H9 (cell line): ENCODE measurements around the gene AHSP. TPM values are rescaled to one million over a fixed set of nuclear protein-coding genes. Genes with fewer than 3 reads are reported as not detected.

Experiments
- DNase-seq: peaks from one replicate; pipeline ENCODE4 v3.0.0-alpha.2; 2017
- H2AFZ ChIP-seq: one replicate; pipeline ENCODE4 v1.6.1; 2013; ENCODE audit warnings: mild to moderate bottlenecking, low read length, control low read depth, moderate library complexity
- H2AK5ac ChIP-seq: 2 replicates; pipeline ENCODE4 v1.6.1; 2013; ENCODE audit warnings: low read length, control low read depth, mixed read lengths; ENCODE audit not compliant: insufficient read length
- H2BK120ac ChIP-seq: one replicate; pipeline ENCODE4 v1.6.1; 2013; ENCODE audit warnings: low read depth, mild to moderate bottlenecking, low read length, control low read depth, inconsistent platforms; ENCODE audit not compliant: poor library complexity, severe bottlenecking
- H2BK12ac ChIP-seq: 2 replicates; pipeline ENCODE4 v1.6.1; 2013; ENCODE audit warnings: low read length, control low read depth, mixed read lengths, low read depth; ENCODE audit not compliant: insufficient read length
- H2BK15ac ChIP-seq: 2 replicates; pipeline ENCODE4 v1.6.1; 2013; ENCODE audit warnings: low read depth, low read length, control low read depth
- H2BK20ac ChIP-seq: one replicate; pipeline ENCODE4 v1.6.1; 2013; ENCODE audit warnings: low read depth, mild to moderate bottlenecking, low read length, control low read depth, inconsistent platforms; ENCODE audit not compliant: poor library complexity, severe bottlenecking
- H2BK5ac ChIP-seq: 2 replicates; pipeline ENCODE4 v1.6.1; 2013; ENCODE audit warnings: low read length, control low read depth, mixed read lengths; ENCODE audit not compliant: insufficient read length
- H3K14ac ChIP-seq: 2 replicates; pipeline ENCODE4 v1.6.1; 2013; ENCODE audit warnings: low read length, control low read depth; ENCODE audit not compliant: insufficient read depth
- H3K18ac ChIP-seq: 2 replicates; pipeline ENCODE4 v1.6.1; 2013; ENCODE audit warnings: low read depth, mild to moderate bottlenecking, mixed read lengths, low read length, control low read depth; ENCODE audit not compliant: insufficient read length
- H3K23ac ChIP-seq: 2 replicates; pipeline ENCODE4 v1.6.1; 2013; ENCODE audit warnings: low read length, control low read depth, mixed read lengths, low read depth; ENCODE audit not compliant: insufficient read length
- H3K23me2 ChIP-seq: 2 replicates; pipeline ENCODE4 v1.6.1; 2013; ENCODE audit warnings: low read depth, mild to moderate bottlenecking, mixed read lengths, low read length, control low read depth; ENCODE audit not compliant: insufficient read length, poor library complexity, severe bottlenecking
- H3K27ac ChIP-seq: 2 replicates; pipeline ENCODE4 v1.5.1; 2013; ENCODE audit warnings: low read length, control low read depth, mixed read lengths, low read depth; ENCODE audit not compliant: insufficient read length
- H3K27me3 ChIP-seq: 2 replicates; pipeline ENCODE4 v1.6.1; 2013; ENCODE audit warnings: low read length, control low read depth, inconsistent platforms; ENCODE audit not compliant: insufficient read depth
- H3K4ac ChIP-seq: 2 replicates; pipeline ENCODE4 v1.6.1; 2013; ENCODE audit warnings: low read depth, mild to moderate bottlenecking, control low read depth, inconsistent platforms, low read length, moderate library complexity
- H3K4me1 ChIP-seq: 2 replicates; pipeline ENCODE4 v1.6.1; 2013; ENCODE audit warnings: low read length, control low read depth, inconsistent platforms; ENCODE audit not compliant: insufficient read depth
- H3K4me2 ChIP-seq: 2 replicates; pipeline ENCODE4 v1.6.1; 2013; ENCODE audit warnings: low read length, control low read depth, mixed read lengths; ENCODE audit not compliant: insufficient read length, insufficient read depth
- H3K56ac ChIP-seq: 2 replicates; pipeline ENCODE4 v1.6.1; 2013; ENCODE audit warnings: low read depth, mild to moderate bottlenecking, mixed read lengths, low read length, control low read depth; ENCODE audit not compliant: insufficient read length
- H3K79me1 ChIP-seq: 2 replicates; pipeline ENCODE4 v1.6.1; 2013; ENCODE audit warnings: low read depth, mild to moderate bottlenecking, moderate library complexity, low read length, control low read depth, inconsistent platforms; ENCODE audit not compliant: insufficient read depth, poor library complexity, severe bottlenecking
- H3K79me2 ChIP-seq: 2 replicates; pipeline ENCODE4 v1.6.1; 2013; ENCODE audit warnings: low read length, control low read depth, inconsistent platforms; ENCODE audit not compliant: insufficient read depth
- H3K9ac ChIP-seq: 2 replicates; pipeline ENCODE4 v1.6.1; 2013; ENCODE audit warnings: low read length, control low read depth, mixed read lengths; ENCODE audit not compliant: insufficient read length; ENCODE audit errors: extremely low read depth
- H3K9me3 ChIP-seq: one replicate; pipeline ENCODE4 v1.6.1; 2013; ENCODE audit warnings: low read depth, low read length, inconsistent platforms; ENCODE audit not compliant: control insufficient read depth
- H3T11ph ChIP-seq: one replicate; pipeline ENCODE4 v1.6.1; 2013; ENCODE audit warnings: mild to moderate bottlenecking, low read length, control low read depth, inconsistent platforms
- H4K20me1 ChIP-seq: one replicate; pipeline ENCODE4 v1.6.1; 2013; ENCODE audit not compliant: control insufficient read depth, insufficient read length, insufficient read depth
- H4K5ac ChIP-seq: 2 replicates; pipeline ENCODE4 v1.6.1; 2013; ENCODE audit warnings: low read depth, mild to moderate bottlenecking, mixed read lengths, low read length, control low read depth; ENCODE audit not compliant: insufficient read length
- H4K8ac ChIP-seq: replicated peaks from 2 replicates; pipeline ENCODE4 v1.6.1; 2013; ENCODE audit warnings: low read length, control low read depth, mixed read lengths, low read depth; ENCODE audit not compliant: insufficient read length
- H4K91ac ChIP-seq: 2 replicates; pipeline ENCODE4 v1.6.1; 2013; ENCODE audit warnings: low read depth, mild to moderate bottlenecking, moderate library complexity, mixed read lengths, low read length, control low read depth; ENCODE audit not compliant: insufficient read length
- H3K27ac Mint-ChIP-seq, 3 experiments: 2 replicates in 2 of 3; 3 replicates in 1 of 3; pipeline ENCODE4 v1.8.0; 2020 to 2021; ENCODE audit warnings: mixed read lengths in 3 of 3, mild to moderate bottlenecking in 1 of 3, moderate library complexity in 1 of 3
- H3K27me3 Mint-ChIP-seq: 2 replicates; pipeline ENCODE4 v1.8.0; 2021; ENCODE audit warnings: low read depth, mild to moderate bottlenecking, moderate library complexity, mixed read lengths
- H3K36me3 Mint-ChIP-seq, 3 experiments: 2 replicates in 2 of 3; 3 replicates in 1 of 3; pipeline ENCODE4 v1.8.0; 2020 to 2021; ENCODE audit warnings: low read depth in 3 of 3, mixed read lengths in 3 of 3; ENCODE audit not compliant: insufficient read depth in 1 of 3
- H3K4me1 Mint-ChIP-seq, 2 experiments: 2 replicates each; pipeline ENCODE4 v1.8.0; 2020; ENCODE audit warnings: mixed read lengths in 2 of 2
- H3K4me3 Mint-ChIP-seq, 2 experiments: 2 replicates in 1 of 2; 3 replicates in 1 of 2; pipeline ENCODE4 v1.8.0; 2020 to 2021; ENCODE audit warnings: mild to moderate bottlenecking in 2 of 2, mixed read lengths in 2 of 2, moderate library complexity in 1 of 2
- H3K9me3 Mint-ChIP-seq, 2 experiments: 2 replicates in 1 of 2; 3 replicates in 1 of 2; pipeline ENCODE4 v1.8.0; 2020; ENCODE audit warnings: mild to moderate bottlenecking in 2 of 2, mixed read lengths in 2 of 2, moderate library complexity in 1 of 2
- WGBS: extraction: QIAGEN DNeasy Blood & Tissue Kit; methylation state at CpG from one replicate; pipeline ENCODE4 v1.1.7; 2013; ENCODE audit warnings: missing lambda C conversion rate, low lambda C conversion rate, mixed read lengths; ENCODE audit not compliant: insufficient read length; ENCODE audit errors: extremely low coverage; 5-methylcytosine and 5-hydroxymethylcytosine counted together
- total RNA-seq: library from RNA; stranded (reverse); gene quantifications from 2 replicates; pipeline ENCODE4 v1.2.1, GENCODE V29; 2021
- TF ChIP-seq, protein P1 (sequence below): fragments of 200-600 bp; sonication (generic); conservative IDR thresholded peaks from 3 replicates; pipeline ENCODE4 v1.8.0; 2021; ENCODE audit warnings: antibody characterized with exemption, mild to moderate bottlenecking

The AHSP gene
- total RNA-seq, 1 experiment from 2014 or later = not detected

DNA sequence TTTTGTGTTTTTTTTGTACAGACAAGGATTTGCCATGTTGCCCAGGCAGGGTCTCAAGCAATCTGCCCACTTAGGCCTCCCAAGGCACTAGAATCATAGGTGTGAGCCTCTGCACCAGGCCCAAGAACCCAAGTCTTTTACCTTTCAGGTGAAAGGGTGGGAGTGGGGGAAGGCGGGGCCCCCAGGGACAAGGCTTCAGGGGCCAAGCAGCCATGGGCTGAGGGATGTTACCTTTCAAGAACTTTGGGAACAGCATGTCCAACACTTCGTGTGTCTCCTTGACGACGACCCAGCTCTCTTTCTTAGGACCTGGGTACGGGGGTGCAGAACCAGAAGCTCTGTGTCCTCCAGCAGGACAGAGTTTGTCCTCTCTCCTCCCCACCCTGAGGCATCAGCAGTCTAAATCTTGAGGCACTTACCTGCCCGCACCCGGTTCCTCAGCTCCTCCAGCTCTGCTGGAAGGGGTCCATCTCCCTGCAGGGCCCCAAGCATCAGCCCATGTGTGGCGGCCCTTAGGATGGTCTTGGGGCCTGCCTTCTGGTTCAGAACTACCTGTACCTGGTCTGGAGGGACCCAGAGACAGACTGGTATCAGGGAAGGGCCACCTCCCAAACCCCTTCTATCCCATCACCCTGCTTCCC is 35.8 kb upstream of the AHSP start:
- Histone ChIP-seq H4K8ac (no peak overlapping the region), H4K20me1 (no peaks in the 10 kb centered on the region), H2BK20ac (no peak overlapping the region), H3K14ac (no peak overlapping the region), H2AFZ (no peak overlapping the region), H4K5ac (no peak overlapping the region), H2BK120ac (no peak overlapping the region), H4K91ac (no peak overlapping the region), H3K79me2 (no peaks in the 10 kb centered on the region), H3T11ph (no peak overlapping the region), H3K9me3 (no peaks in the 10 kb centered on the region), H3K79me1 (no peaks in the 10 kb centered on the region), H2BK12ac (no peak overlapping the region), H3K23me2 (peaks cover 11% of the 10 kb centered on the region), H3K4ac (no peak overlapping the region), H3K9ac (no peak overlapping the region), H3K4me1 (no peaks in the 10 kb centered on the region), H2AK5ac (no peak overlapping the region), H3K18ac (no peak overlapping the region), H3K56ac (no peak overlapping the region), H3K27me3 (peaks cover 7% of the 10 kb centered on the region; the same call in 1 of the 2 replicates), H2BK5ac (no peak overlapping the region), H3K23ac (no peak overlapping the region), H3K27ac (no peak overlapping the region), H3K4me2 (no peak overlapping the region), H2BK15ac (no peak overlapping the region)
- H3K9me3 Mint-ChIP-seq = peaks cover 0 to 2% of the 10 kb centered on the region in 2 experiments; a peak in 1 of 5 replicates
- peaks cover 17 to 46% (median 25%) of the 10 kb centered on the region in 3 experiments; a peak in 6 of 7 replicates for H3K36me3 Mint-ChIP-seq
- WGBS = no CpG with 5 or more reads among the region's 8 CpGs
- H3K4me1 Mint-ChIP-seq = 0 out of 4 replicates have a peak, but pooled peaks cover 0 to 2% of the 10 kb centered on the region in 2 experiments
- H3K27ac Mint-ChIP-seq = no peak overlapping the region
- peak overlapping the region in 1 of 2 experiments; percentile 47; a peak in 1 of 5 replicates for H3K4me3 Mint-ChIP-seq
- no peak for DNase-seq
- TF ChIP-seq, protein P1, sequence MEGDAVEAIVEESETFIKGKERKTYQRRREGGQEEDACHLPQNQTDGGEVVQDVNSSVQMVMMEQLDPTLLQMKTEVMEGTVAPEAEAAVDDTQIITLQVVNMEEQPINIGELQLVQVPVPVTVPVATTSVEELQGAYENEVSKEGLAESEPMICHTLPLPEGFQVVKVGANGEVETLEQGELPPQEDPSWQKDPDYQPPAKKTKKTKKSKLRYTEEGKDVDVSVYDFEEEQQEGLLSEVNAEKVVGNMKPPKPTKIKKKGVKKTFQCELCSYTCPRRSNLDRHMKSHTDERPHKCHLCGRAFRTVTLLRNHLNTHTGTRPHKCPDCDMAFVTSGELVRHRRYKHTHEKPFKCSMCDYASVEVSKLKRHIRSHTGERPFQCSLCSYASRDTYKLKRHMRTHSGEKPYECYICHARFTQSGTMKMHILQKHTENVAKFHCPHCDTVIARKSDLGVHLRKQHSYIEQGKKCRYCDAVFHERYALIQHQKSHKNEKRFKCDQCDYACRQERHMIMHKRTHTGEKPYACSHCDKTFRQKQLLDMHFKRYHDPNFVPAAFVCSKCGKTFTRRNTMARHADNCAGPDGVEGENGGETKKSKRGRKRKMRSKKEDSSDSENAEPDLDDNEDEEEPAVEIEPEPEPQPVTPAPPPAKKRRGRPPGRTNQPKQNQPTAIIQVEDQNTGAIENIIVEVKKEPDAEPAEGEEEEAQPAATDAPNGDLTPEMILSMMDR = no peak
- H3K27me3 Mint-ChIP-seq = peaks cover 28% of the 10 kb centered on the region
